HG02870 (cell line): ENCODE results near the gene PRSS21.

ENCODE experiments used
- ATAC-seq: cut with Tn5 transposase; IDR thresholded peaks from one replicate; pipeline ENCODE4 v1.9.1; 2021; ENCODE audit warnings: mild to moderate bottlenecking, moderate library complexity; ENCODE audit not compliant: unreplicated experiment

PRSS21 gene

GRCh38 chr16:2779978-2780898, 36.8 kb upstream of the PRSS21 start:
- no peak for ATAC-seq

GRCh38 chr16:2782583-2783351, 34.3 kb upstream of the PRSS21 start:
- ATAC-seq, result no peak

GRCh38 chr16:2783581-2784357, 33.3 kb upstream of the PRSS21 start:
- no peak for ATAC-seq

GRCh38 chr16:2784358-2785100, 32.5 kb upstream of the PRSS21 start:
- ATAC-seq, result no peak

- no peak for ATAC-seq
Observed at GRCh38 chr16:2785101-2785991, 31.7 kb upstream of the PRSS21 start.

GRCh38 chr16:2786061-2786825, 30.8 kb upstream of the PRSS21 start:
- ATAC-seq, result no peak

- no peak for ATAC-seq
Observed at GRCh38 chr16:2786826-2787151, 30.2 kb upstream of the PRSS21 start.

- no peak for ATAC-seq
Observed at GRCh38 chr16:2787406-2787805, 29.6 kb upstream of the PRSS21 start, which contains the start of gene PRSS33. Gene PRSS33, minus strand, starts transcription at chr16:2787560. Its CDS starts 1,013 bp downstream, at chr16:2786547.

- ATAC-seq, result no peak
Observed at GRCh38 chr16:2787961-2788360, 29.1 kb upstream of the PRSS21 start.

- ATAC-seq, result no peak
Observed at GRCh38 chr16:2790631-2791030, 26.4 kb upstream of the PRSS21 start.

- ATAC-seq, result no peak
Observed at GRCh38 chr16:2791174-2791573, 25.9 kb upstream of the PRSS21 start.

GRCh38 chr16:2792940-2793339, 24.1 kb upstream of the PRSS21 start:
- ATAC-seq, result no peak

- no peak for ATAC-seq
Observed at GRCh38 chr16:2795395-2796143, 21.5 kb upstream of the PRSS21 start.

- no peak for ATAC-seq
Observed at GRCh38 chr16:2798723-2799204, 18.3 kb upstream of the PRSS21 start.

- ATAC-seq, result no peak
Observed at GRCh38 chr16:2799205-2799858, 17.7 kb upstream of the PRSS21 start.

GRCh38 chr16:2799859-2800226, 17.2 kb upstream of the PRSS21 start:
- no peak for ATAC-seq

- ATAC-seq, result no peak
Observed at GRCh38 chr16:2803545-2804195, 13.4 kb upstream of the PRSS21 start.
